ENCODE measurements around the gene NOP16. TPM values are rescaled to one million over a fixed set of nuclear protein-coding genes. Genes with fewer than 3 reads are reported as not detected.

NOP16 gene
- total RNA-seq, 1 donor from 2014 or later: 46.3 TPM

DNA sequence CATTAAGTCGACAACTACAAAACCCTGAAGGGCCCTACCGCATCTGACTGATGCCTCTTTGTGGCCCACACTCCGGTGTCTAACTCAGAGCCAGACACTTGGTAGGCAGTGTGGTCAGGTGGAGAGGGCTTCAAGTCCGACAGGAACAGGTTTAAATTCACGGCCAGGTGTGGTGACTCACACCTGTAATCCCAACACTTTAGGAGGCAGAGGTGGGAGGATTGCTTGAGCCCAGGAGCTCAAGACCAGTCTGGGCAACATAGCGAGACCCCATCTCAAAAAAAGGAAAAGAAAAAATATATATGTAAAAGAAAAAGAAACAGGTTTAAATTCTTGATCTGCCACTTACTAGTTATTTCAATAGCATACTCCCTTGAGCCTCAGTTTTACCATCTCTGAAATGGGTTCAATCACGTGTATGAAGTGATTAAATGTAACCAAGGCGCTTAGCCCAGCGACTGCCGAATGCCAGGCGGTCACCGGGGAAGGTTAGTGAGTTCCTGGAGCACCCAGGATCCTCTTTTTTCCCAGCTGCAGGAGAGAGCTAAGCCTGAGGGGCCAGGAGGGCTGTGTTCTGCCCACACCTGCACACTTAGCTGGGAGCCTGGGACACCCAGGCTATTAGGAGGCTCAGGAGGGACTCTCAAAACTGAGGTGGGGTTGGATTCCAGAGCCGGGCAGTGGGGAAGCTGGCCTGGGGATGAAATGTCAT, 27.0 kb upstream of the NOP16 start:
- Histone ChIP-seq H3K27ac (ENCODE audit: low read depth, low read length) (peak overlapping the region; percentile 72), H3K9me3 (ENCODE audit: insufficient read depth, low read depth, low read length) (no peaks in the 10 kb centered on the region), H4K20me1 (ENCODE audit: insufficient read depth, low read length) (peaks cover 48% of the 10 kb centered on the region), H2AFZ (ENCODE audit: low read depth, low read length) (peak overlapping the region; percentile 96), H3K4me1 (ENCODE audit: insufficient read depth, low read length) (peaks cover 11% of the 10 kb centered on the region), H3K36me3 (ENCODE audit: insufficient read depth, low read length) (no peaks in the 10 kb centered on the region), H3K4me2 (ENCODE audit: low read length) (peak overlapping the region; percentile 93), H3K9ac (ENCODE audit: low read length) (peak overlapping the region; percentile 90), H3K4me3 (ENCODE audit: insufficient read depth, low read depth, low read length) (peak overlapping the region; percentile 75), H3K79me2 (ENCODE audit: insufficient read depth, low read length) (peaks cover 28% of the 10 kb centered on the region), H3K27me3 (ENCODE audit: insufficient read depth, low read length) (peaks cover 2% of the 10 kb centered on the region)
- H3K27ac Mint-ChIP-seq (ENCODE audit: unreplicated experiment): peak overlapping the region; percentile 41
- DNase-seq (ENCODE audit: low read depth) (no peak), FAIRE-seq (no peak)
- TF ChIP-seq, protein P1, sequence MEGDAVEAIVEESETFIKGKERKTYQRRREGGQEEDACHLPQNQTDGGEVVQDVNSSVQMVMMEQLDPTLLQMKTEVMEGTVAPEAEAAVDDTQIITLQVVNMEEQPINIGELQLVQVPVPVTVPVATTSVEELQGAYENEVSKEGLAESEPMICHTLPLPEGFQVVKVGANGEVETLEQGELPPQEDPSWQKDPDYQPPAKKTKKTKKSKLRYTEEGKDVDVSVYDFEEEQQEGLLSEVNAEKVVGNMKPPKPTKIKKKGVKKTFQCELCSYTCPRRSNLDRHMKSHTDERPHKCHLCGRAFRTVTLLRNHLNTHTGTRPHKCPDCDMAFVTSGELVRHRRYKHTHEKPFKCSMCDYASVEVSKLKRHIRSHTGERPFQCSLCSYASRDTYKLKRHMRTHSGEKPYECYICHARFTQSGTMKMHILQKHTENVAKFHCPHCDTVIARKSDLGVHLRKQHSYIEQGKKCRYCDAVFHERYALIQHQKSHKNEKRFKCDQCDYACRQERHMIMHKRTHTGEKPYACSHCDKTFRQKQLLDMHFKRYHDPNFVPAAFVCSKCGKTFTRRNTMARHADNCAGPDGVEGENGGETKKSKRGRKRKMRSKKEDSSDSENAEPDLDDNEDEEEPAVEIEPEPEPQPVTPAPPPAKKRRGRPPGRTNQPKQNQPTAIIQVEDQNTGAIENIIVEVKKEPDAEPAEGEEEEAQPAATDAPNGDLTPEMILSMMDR (IDR thresholded peaks at IDR 0.05; ENCODE audit: insufficient read depth, low read depth, low read length): no peak
- TF ChIP-seq EZH2 (IDR thresholded peaks at IDR 0.05; ENCODE audit: insufficient read depth, low read length): no peak
- peak overlapping the region; percentile 86 for H3K4me3 Mint-ChIP-seq (ENCODE audit: unreplicated experiment)
- peaks cover 3% of the 10 kb centered on the region for H3K9me3 Mint-ChIP-seq (ENCODE audit: unreplicated experiment)
- peaks cover 2% of the 10 kb centered on the region for H3K27me3 Mint-ChIP-seq (ENCODE audit: low read depth, unreplicated experiment)
- peaks cover 2% of the 10 kb centered on the region for H3K36me3 Mint-ChIP-seq (ENCODE audit: low read depth, unreplicated experiment)
- peaks cover 29% of the 10 kb centered on the region for H3K4me1 Mint-ChIP-seq (ENCODE audit: low read depth, unreplicated experiment)

DNA sequence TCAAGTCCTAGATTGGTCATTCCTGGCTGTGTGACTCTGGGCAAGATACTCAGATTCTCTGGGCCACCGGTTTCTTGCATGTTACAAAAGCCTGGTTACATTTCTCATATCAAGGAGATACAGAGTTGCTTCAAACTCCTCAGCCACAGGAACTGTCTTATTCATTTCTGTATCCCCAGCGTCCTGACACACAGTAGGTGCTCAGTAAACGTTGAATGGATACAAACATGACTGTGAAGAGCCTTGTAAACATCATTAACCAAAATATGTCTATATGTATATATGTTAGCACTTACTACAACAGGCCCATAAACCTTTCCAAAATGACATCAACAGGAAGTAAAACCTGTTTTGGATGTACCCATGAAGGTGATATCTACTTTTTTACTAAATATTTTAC, 26.3 kb upstream of the NOP16 start:
- no peak overlapping the region for H3K27ac ChIP-seq (ENCODE audit: low read depth, low read length)
- no peak overlapping the region for H2AFZ ChIP-seq (ENCODE audit: low read depth, low read length)
- Mint-ChIP-seq H3K9me3 (ENCODE audit: unreplicated experiment) (no peaks in the 10 kb centered on the region), H3K4me3 (ENCODE audit: unreplicated experiment) (peak overlapping the region; percentile 86), H3K27ac (ENCODE audit: unreplicated experiment) (no peak overlapping the region), H3K36me3 (ENCODE audit: low read depth, unreplicated experiment) (peaks cover 6% of the 10 kb centered on the region), H3K27me3 (ENCODE audit: low read depth, unreplicated experiment) (no peaks in the 10 kb centered on the region), H3K4me1 (ENCODE audit: low read depth, unreplicated experiment) (peaks cover 29% of the 10 kb centered on the region)
- H3K4me1 ChIP-seq (ENCODE audit: insufficient read depth, low read length): peaks cover 11% of the 10 kb centered on the region
- H4K20me1 ChIP-seq (ENCODE audit: insufficient read depth, low read length): peaks cover 54% of the 10 kb centered on the region
- no peak overlapping the region for H3K4me3 ChIP-seq (ENCODE audit: insufficient read depth, low read depth, low read length)
- no peaks in the 10 kb centered on the region for H3K9me3 ChIP-seq (ENCODE audit: insufficient read depth, low read depth, low read length)
- peaks cover 28% of the 10 kb centered on the region for H3K79me2 ChIP-seq (ENCODE audit: insufficient read depth, low read length)
- no peaks in the 10 kb centered on the region for H3K36me3 ChIP-seq (ENCODE audit: insufficient read depth, low read length)
- FAIRE-seq (no peak), DNase-seq (ENCODE audit: low read depth) (no peak)
- no peak overlapping the region for H3K9ac ChIP-seq (ENCODE audit: low read length)
- no peak for TF ChIP-seq EZH2 (IDR thresholded peaks at IDR 0.05; ENCODE audit: insufficient read depth, low read length)
- TF ChIP-seq, protein P1 (IDR thresholded peaks at IDR 0.05; ENCODE audit: insufficient read depth, low read depth, low read length): no peak
- H3K4me2 ChIP-seq (ENCODE audit: low read length): no peak overlapping the region
- peaks cover 2% of the 10 kb centered on the region for H3K27me3 ChIP-seq (ENCODE audit: insufficient read depth, low read length)

DNA sequence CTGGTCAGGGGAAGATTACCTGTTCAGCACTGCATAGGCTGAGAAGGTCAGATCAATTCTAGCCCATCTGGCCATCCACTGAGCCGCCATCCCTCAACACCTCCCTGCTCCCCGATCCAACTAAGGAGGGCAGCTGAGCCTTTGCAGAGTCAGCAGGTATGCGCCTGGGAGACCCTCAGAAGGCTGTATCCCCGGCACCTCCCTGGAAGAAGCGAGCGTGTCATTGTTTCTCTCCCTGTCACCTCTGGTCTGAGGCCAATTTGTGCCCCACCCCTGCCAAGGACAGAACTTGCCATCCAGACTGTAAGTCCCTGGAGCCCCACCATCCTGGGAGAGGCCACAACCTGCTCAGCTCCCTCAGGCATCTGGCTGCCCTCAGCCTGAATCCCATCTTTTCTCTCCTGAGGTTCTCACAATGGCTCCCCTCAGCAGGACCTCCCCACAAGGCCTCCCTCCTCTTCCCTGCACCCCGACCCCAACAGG, 25.4 kb upstream of the NOP16 start:
- Histone ChIP-seq H3K9me3 (ENCODE audit: insufficient read depth, low read depth, low read length) (no peaks in the 10 kb centered on the region), H3K9ac (ENCODE audit: low read length) (no peak overlapping the region), H4K20me1 (ENCODE audit: insufficient read depth, low read length) (peaks cover 54% of the 10 kb centered on the region), H3K4me2 (ENCODE audit: low read length) (no peak overlapping the region), H3K27me3 (ENCODE audit: insufficient read depth, low read length) (peaks cover under 1% of the 10 kb centered on the region), H3K79me2 (ENCODE audit: insufficient read depth, low read length) (peaks cover 28% of the 10 kb centered on the region), H3K36me3 (ENCODE audit: insufficient read depth, low read length) (no peaks in the 10 kb centered on the region), H3K4me1 (ENCODE audit: insufficient read depth, low read length) (peaks cover 11% of the 10 kb centered on the region), H3K27ac (ENCODE audit: low read depth, low read length) (no peak overlapping the region), H3K4me3 (ENCODE audit: insufficient read depth, low read depth, low read length) (no peak overlapping the region), H2AFZ (ENCODE audit: low read depth, low read length) (no peak overlapping the region)
- TF ChIP-seq EZH2 (IDR thresholded peaks at IDR 0.05; ENCODE audit: insufficient read depth, low read length): no peak
- TF ChIP-seq, protein P1 (IDR thresholded peaks at IDR 0.05; ENCODE audit: insufficient read depth, low read depth, low read length): no peak
- H3K27me3 Mint-ChIP-seq (ENCODE audit: low read depth, unreplicated experiment): no peaks in the 10 kb centered on the region
- no peaks in the 10 kb centered on the region for H3K9me3 Mint-ChIP-seq (ENCODE audit: unreplicated experiment)
- H3K27ac Mint-ChIP-seq (ENCODE audit: unreplicated experiment): no peak overlapping the region
- H3K4me1 Mint-ChIP-seq (ENCODE audit: low read depth, unreplicated experiment): peaks cover 29% of the 10 kb centered on the region
- no peak overlapping the region for H3K4me3 Mint-ChIP-seq (ENCODE audit: unreplicated experiment)
- DNase-seq (ENCODE audit: low read depth): no peak
- peaks cover 6% of the 10 kb centered on the region for H3K36me3 Mint-ChIP-seq (ENCODE audit: low read depth, unreplicated experiment)
- FAIRE-seq: no peak
